Neural progenitor cell (in vitro differentiated cells): ENCODE measurements around the gene TRAM2.

ENCODE experiments used
- CTCF ChIP-seq: fragments of 200-600 bp; sonication (generic); IDR thresholded peaks from 2 replicates; pipeline ENCODE4 v1.5.1; 2017; ENCODE audit warnings: antibody characterized with exemption, mild to moderate bottlenecking
- EZH2 ChIP-seq: fragments of 200-600 bp; sonication (generic); IDR thresholded peaks from 2 replicates; pipeline ENCODE4 v1.6.1; 2017; ENCODE audit warnings: antibody characterized with exemption, mild to moderate bottlenecking, moderate library complexity

- TF ChIP-seq CTCF (no peak), EZH2 (no peak)
Observed at GRCh38 chr6:52543729-52544601, 32.9 kb downstream of the TRAM2 start.
